SK-N-SH treated with all-trans-retinoic acid at 6 μM for 48 hours (cell line): ENCODE results near the gene ITM2C.

Experiments
- ATAC-seq: fragments of 200-7000 bp; cut with Tn5 transposase; 3 replicates; pipeline ENCODE4 v1.9.1; 2020; ENCODE audit warnings: mild to moderate bottlenecking, moderate library complexity
- ARNTL ChIP-seq: fragments of 450-650 bp; formaldehyde crosslinking; IDR thresholded peaks from 2 replicates; pipeline ENCODE4 v1.5.0; 2020; ENCODE audit warnings: low read depth, mild to moderate bottlenecking, moderate library complexity, borderline replicate concordance
- BACH2 ChIP-seq: fragments of 250-450 bp; sonication (Bioruptor Pico); IDR thresholded peaks from 2 replicates; pipeline ENCODE4 v1.9.0; 2021; ENCODE audit warnings: mild to moderate bottlenecking, borderline replicate concordance
- CSDC2 ChIP-seq: fragments of 250-450 bp; sonication (Bioruptor Pico); IDR thresholded peaks from 2 replicates; pipeline ENCODE4 v1.5.0; 2020; ENCODE audit warnings: mild to moderate bottlenecking, moderate library complexity
- ESRRG ChIP-seq: fragments of 250-450 bp; sonication (Bioruptor Pico); IDR thresholded peaks from 2 replicates; pipeline ENCODE4 v1.6.1; 2021; ENCODE audit warnings: mild to moderate bottlenecking
- GLIS3 ChIP-seq: fragments of 250-450 bp; sonication (Bioruptor Pico); IDR thresholded peaks from 2 replicates; pipeline ENCODE4 v1.5.0; 2020; ENCODE audit warnings: mild to moderate bottlenecking, moderate library complexity
- ISL1 ChIP-seq: fragments of 250-450 bp; sonication (Bioruptor Pico); IDR thresholded peaks from 2 replicates; pipeline ENCODE4 v2.1.2; 2022; ENCODE audit warnings: mild to moderate bottlenecking, moderate library complexity
- OSR1 ChIP-seq: fragments of 250-450 bp; sonication (Bioruptor Pico); IDR thresholded peaks from 2 replicates; pipeline ENCODE4 v1.8.0; 2022; ENCODE audit warnings: moderate library complexity, mild to moderate bottlenecking, inconsistent platforms
- PPARA ChIP-seq: fragments of 250-450 bp; sonication (Bioruptor Pico); IDR thresholded peaks from 2 replicates; pipeline ENCODE4 v1.5.0; 2020; ENCODE audit warnings: mild to moderate bottlenecking, borderline replicate concordance
- RARB ChIP-seq: fragments of 250-450 bp; sonication (Bioruptor Pico); IDR thresholded peaks from 2 replicates; pipeline ENCODE4 v1.8.0; 2021; ENCODE audit warnings: mild to moderate bottlenecking, moderate library complexity
- SNAI2 ChIP-seq: fragments of 250-450 bp; sonication (Bioruptor Pico); IDR thresholded peaks from 2 replicates; pipeline ENCODE4 v1.5.0; 2020; ENCODE audit warnings: mild to moderate bottlenecking, moderate library complexity
- TCF4 ChIP-seq: fragments of 250-450 bp; sonication (Bioruptor Pico); IDR thresholded peaks from 2 replicates; pipeline ENCODE4 v1.8.0; 2021; ENCODE audit warnings: mild to moderate bottlenecking, moderate library complexity, borderline replicate concordance
- TOX ChIP-seq: fragments of 250-450 bp; sonication (Bioruptor Pico); IDR thresholded peaks from 2 replicates; pipeline ENCODE4 v1.8.0; 2021; ENCODE audit warnings: mild to moderate bottlenecking, moderate library complexity, borderline replicate concordance
- ZFP3 ChIP-seq: fragments of 250-450 bp; sonication (Bioruptor Pico); IDR thresholded peaks from 2 replicates; pipeline ENCODE4 v1.5.0; 2020; ENCODE audit warnings: mild to moderate bottlenecking, moderate library complexity
- ZFP30 ChIP-seq: fragments of 450-650 bp; formaldehyde crosslinking; IDR thresholded peaks from 2 replicates; pipeline ENCODE4 v1.5.0; 2022; ENCODE audit warnings: mild to moderate bottlenecking, moderate library complexity
- ZNF565 ChIP-seq: fragments of 450-650 bp; formaldehyde crosslinking; conservative IDR thresholded peaks from 2 replicates; pipeline ENCODE4 v1.5.0; 2020; ENCODE audit warnings: low read depth, mild to moderate bottlenecking, moderate library complexity
- TF ChIP-seq, protein P1 (sequence below): fragments of 250-450 bp; sonication (Bioruptor Pico); IDR thresholded peaks from 2 replicates; pipeline ENCODE4 v1.5.1; 2021; ENCODE audit warnings: mild to moderate bottlenecking, moderate library complexity
- TF ChIP-seq, protein P2 (sequence below): fragments of 250-450 bp; sonication (Bioruptor Pico); IDR thresholded peaks from 2 replicates; pipeline ENCODE4 v1.8.0; 2020; ENCODE audit warnings: mild to moderate bottlenecking, moderate library complexity, borderline replicate concordance
- TF ChIP-seq, protein P3 (sequence below): fragments of 250-450 bp; sonication (Bioruptor Pico); IDR thresholded peaks from 2 replicates; pipeline ENCODE4 v1.5.0; 2020; ENCODE audit warnings: mild to moderate bottlenecking, moderate library complexity
- TF ChIP-seq, protein P4 (sequence below): fragments of 250-450 bp; sonication (Bioruptor Pico); IDR thresholded peaks from 2 replicates; pipeline ENCODE4 v1.8.0; 2021; ENCODE audit warnings: low read depth, mild to moderate bottlenecking, moderate library complexity, borderline replicate concordance
- TF ChIP-seq, protein P5 (sequence below): fragments of 250-450 bp; sonication (Bioruptor Pico); IDR thresholded peaks from 2 replicates; pipeline ENCODE4 v1.5.1; 2020; ENCODE audit warnings: low read depth, mild to moderate bottlenecking, moderate library complexity

ITM2C gene

DNA sequence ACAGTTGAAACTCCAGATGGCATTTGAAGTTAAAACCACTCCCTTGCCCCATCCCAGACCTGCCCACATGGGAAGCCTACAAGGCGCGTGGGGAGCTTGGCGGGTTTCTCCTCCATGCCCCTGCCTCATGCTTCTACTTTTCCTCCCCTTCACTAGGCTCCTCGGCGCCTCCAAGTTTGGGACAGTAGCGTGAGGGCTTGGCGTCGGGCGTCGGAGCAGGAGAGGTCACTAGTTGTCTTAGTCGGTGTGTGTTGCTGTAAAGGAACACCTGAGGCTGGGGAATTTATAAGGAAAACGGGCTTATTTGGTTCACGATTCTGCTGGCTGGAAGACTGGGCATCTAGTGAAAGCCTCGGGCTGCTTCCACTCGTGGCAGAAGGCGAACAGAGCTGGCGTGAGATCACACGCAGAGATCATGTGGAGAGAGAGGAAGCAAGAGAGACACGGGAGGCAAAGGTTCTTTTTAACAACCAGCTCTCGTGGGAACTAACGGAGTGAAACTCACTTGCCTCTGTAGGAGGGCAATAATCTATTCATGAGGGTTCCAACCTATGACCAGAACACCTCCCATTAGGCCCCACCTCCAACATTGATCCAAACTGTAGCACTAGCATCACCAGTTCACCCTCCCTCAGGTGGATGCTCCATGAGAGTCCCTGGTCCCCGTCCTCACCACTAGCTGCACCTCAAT lies 25.3 kb downstream of the ITM2C start (continued):
- TF ChIP-seq, protein P1, sequence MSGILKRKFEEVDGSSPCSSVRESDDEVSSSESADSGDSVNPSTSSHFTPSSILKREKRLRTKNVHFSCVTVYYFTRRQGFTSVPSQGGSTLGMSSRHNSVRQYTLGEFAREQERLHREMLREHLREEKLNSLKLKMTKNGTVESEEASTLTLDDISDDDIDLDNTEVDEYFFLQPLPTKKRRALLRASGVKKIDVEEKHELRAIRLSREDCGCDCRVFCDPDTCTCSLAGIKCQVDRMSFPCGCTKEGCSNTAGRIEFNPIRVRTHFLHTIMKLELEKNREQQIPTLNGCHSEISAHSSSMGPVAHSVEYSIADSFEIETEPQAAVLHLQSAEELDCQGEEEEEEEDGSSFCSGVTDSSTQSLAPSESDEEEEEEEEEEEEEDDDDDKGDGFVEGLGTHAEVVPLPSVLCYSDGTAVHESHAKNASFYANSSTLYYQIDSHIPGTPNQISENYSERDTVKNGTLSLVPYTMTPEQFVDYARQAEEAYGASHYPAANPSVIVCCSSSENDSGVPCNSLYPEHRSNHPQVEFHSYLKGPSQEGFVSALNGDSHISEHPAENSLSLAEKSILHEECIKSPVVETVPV, result no peak
- TF ChIP-seq GLIS3 (CRISPR knock-in tag), result no peak
- TF ChIP-seq ZFP30 (CRISPR knock-in tag), result no peak

DNA sequence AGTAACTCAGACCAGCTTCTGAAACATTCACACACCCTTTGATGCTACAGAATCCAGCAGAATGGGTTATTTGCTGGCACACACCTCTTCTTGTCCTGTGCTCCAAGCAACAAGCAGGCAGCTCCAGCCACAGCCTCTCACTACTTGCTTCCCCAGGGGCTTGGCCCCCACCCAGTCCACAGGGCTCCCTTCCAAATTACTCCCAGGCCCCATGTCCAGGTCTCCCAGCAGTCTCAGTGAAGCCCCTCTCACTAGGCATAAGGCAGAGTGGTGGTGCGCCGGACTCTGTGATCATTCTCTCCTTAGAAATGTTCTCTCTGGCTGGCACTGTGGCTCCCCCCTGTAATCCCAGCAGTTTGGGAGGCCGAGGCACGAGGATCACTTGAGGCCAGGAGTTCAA lies 25.9 kb downstream of the ITM2C start:
- ATAC-seq, result no peak
- TF ChIP-seq GLIS3 (CRISPR knock-in tag), result no peak
- TF ChIP-seq PPARA (CRISPR knock-in tag), result no peak
- TF ChIP-seq, protein P1, result no peak
- TF ChIP-seq SNAI2, result no peak
- TF ChIP-seq OSR1 (CRISPR knock-in tag), result no peak
- no peak for TF ChIP-seq ARNTL (CRISPR knock-in tag)
- TF ChIP-seq CSDC2 (CRISPR knock-in tag), result no peak
- TF ChIP-seq, protein P2, sequence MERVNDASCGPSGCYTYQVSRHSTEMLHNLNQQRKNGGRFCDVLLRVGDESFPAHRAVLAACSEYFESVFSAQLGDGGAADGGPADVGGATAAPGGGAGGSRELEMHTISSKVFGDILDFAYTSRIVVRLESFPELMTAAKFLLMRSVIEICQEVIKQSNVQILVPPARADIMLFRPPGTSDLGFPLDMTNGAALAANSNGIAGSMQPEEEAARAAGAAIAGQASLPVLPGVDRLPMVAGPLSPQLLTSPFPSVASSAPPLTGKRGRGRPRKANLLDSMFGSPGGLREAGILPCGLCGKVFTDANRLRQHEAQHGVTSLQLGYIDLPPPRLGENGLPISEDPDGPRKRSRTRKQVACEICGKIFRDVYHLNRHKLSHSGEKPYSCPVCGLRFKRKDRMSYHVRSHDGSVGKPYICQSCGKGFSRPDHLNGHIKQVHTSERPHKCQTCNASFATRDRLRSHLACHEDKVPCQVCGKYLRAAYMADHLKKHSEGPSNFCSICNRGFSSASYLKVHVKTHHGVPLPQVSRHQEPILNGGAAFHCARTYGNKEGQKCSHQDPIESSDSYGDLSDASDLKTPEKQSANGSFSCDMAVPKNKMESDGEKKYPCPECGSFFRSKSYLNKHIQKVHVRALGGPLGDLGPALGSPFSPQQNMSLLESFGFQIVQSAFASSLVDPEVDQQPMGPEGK (CRISPR knock-in tag), result no peak
- TF ChIP-seq ZFP30 (CRISPR knock-in tag), result no peak
- TF ChIP-seq ZNF565 (CRISPR knock-in tag), result no peak
- TF ChIP-seq TOX (CRISPR knock-in tag), result no peak
- TF ChIP-seq, protein P3, sequence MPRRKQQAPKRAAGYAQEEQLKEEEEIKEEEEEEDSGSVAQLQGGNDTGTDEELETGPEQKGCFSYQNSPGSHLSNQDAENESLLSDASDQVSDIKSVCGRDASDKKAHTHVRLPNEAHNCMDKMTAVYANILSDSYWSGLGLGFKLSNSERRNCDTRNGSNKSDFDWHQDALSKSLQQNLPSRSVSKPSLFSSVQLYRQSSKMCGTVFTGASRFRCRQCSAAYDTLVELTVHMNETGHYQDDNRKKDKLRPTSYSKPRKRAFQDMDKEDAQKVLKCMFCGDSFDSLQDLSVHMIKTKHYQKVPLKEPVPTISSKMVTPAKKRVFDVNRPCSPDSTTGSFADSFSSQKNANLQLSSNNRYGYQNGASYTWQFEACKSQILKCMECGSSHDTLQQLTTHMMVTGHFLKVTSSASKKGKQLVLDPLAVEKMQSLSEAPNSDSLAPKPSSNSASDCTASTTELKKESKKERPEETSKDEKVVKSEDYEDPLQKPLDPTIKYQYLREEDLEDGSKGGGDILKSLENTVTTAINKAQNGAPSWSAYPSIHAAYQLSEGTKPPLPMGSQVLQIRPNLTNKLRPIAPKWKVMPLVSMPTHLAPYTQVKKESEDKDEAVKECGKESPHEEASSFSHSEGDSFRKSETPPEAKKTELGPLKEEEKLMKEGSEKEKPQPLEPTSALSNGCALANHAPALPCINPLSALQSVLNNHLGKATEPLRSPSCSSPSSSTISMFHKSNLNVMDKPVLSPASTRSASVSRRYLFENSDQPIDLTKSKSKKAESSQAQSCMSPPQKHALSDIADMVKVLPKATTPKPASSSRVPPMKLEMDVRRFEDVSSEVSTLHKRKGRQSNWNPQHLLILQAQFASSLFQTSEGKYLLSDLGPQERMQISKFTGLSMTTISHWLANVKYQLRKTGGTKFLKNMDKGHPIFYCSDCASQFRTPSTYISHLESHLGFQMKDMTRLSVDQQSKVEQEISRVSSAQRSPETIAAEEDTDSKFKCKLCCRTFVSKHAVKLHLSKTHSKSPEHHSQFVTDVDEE (CRISPR knock-in tag), result no peak
- no peak for TF ChIP-seq ESRRG (CRISPR knock-in tag)
- TF ChIP-seq ZFP3 (CRISPR knock-in tag), result no peak
- no peak for TF ChIP-seq ISL1 (CRISPR knock-in tag)
- TF ChIP-seq, protein P4, sequence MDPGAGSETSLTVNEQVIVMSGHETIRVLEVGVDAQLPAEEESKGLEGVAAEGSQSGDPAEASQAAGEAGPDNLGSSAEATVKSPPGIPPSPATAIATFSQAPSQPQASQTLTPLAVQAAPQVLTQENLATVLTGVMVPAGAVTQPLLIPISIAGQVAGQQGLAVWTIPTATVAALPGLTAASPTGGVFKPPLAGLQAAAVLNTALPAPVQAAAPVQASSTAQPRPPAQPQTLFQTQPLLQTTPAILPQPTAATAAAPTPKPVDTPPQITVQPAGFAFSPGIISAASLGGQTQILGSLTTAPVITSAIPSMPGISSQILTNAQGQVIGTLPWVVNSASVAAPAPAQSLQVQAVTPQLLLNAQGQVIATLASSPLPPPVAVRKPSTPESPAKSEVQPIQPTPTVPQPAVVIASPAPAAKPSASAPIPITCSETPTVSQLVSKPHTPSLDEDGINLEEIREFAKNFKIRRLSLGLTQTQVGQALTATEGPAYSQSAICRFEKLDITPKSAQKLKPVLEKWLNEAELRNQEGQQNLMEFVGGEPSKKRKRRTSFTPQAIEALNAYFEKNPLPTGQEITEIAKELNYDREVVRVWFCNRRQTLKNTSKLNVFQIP, result no peak
- no peak for TF ChIP-seq TCF4 (CRISPR knock-in tag)
- TF ChIP-seq, protein P5, sequence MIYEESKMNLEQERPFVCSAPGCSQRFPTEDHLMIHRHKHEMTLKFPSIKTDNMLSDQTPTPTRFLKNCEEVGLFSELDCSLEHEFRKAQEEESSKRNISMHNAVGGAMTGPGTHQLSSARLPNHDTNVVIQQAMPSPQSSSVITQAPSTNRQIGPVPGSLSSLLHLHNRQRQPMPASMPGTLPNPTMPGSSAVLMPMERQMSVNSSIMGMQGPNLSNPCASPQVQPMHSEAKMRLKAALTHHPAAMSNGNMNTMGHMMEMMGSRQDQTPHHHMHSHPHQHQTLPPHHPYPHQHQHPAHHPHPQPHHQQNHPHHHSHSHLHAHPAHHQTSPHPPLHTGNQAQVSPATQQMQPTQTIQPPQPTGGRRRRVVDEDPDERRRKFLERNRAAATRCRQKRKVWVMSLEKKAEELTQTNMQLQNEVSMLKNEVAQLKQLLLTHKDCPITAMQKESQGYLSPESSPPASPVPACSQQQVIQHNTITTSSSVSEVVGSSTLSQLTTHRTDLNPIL (CRISPR knock-in tag), result no peak
- no peak for TF ChIP-seq RARB (CRISPR knock-in tag)
- no peak for TF ChIP-seq BACH2 (CRISPR knock-in tag)
